Endothelial cell of umbilical vein (primary cell): Measurements from ENCODE around the gene INTS4. TPM values are rescaled to one million over a fixed set of nuclear protein-coding genes. Genes with fewer than 3 reads are reported as not detected.

Experiments used
- BruUV-seq: library from RNA; stranded (reverse); fragments of 400-500 nt; replicated peaks from 2 replicates; lab custom pipeline; 2021; lab: Mats Ljungman, UMichigan
- CTCF ChIA-PET: fragments of 300-600, 350-600 bp; sonication (Branson Sonifier 250); formaldehyde crosslinking; loops from one replicate; lab custom pipeline; 2021; ENCODE audit warnings: antibody characterized with exemption, inconsistent platforms; lab: Charles Lee
- POLR2A ChIA-PET: fragments of 300-600, 350-600 bp; sonication (Branson Sonifier 250); formaldehyde crosslinking; loops from one replicate; lab custom pipeline; 2021; ENCODE audit warnings: antibody characterized with exemption, inconsistent platforms; lab: Charles Lee
- DNase-seq: peaks from one replicate; pipeline ENCODE4 v3.0.0-alpha.2; 2011; ENCODE audit warnings: low read depth, low spot score
- FAIRE-seq: peaks from 2 replicates; lab custom pipeline; 2011; peaks lifted over from hg19 to GRCh38; lab: Jason Lieb, UNC
- H2AFZ ChIP-seq: 2 replicates; pipeline ENCODE4 v1.6.0; 2012; ENCODE audit warnings: low read depth, low read length, control low read depth, inconsistent platforms
- H3K27ac ChIP-seq: 2 replicates; pipeline ENCODE4 v1.5.1; 2011; ENCODE audit warnings: low read depth, mild to moderate bottlenecking, control low read depth, low read length, moderate library complexity; ENCODE audit not compliant: insufficient read depth
- H3K27me3 ChIP-seq, 2 experiments: 2 replicates each; pipeline versions ENCODE4 v1.6.0 to v1.6.1; 2011; ENCODE audit warnings: low read length in 2 of 2, mixed read lengths in 1 of 2; ENCODE audit not compliant: control insufficient read depth in 2 of 2, insufficient read depth in 2 of 2
- H3K36me3 ChIP-seq, 2 experiments: 2 replicates in 1 of 2; 3 replicates in 1 of 2; pipeline ENCODE4 v1.5.1; 2011; ENCODE audit warnings: low read length in 2 of 2, mild to moderate bottlenecking in 1 of 2, moderate library complexity in 1 of 2; ENCODE audit not compliant: control insufficient read depth in 2 of 2, insufficient read depth in 2 of 2; ENCODE audit errors: extremely low read depth in 1 of 2
- H3K4me1 ChIP-seq: 3 replicates; pipeline ENCODE4 v1.5.1; 2011; ENCODE audit warnings: mild to moderate bottlenecking, low read length; ENCODE audit not compliant: control insufficient read depth, insufficient read depth; ENCODE audit errors: extremely low read depth
- H3K4me2 ChIP-seq: 2 replicates; pipeline ENCODE4 v1.6.1; 2011; ENCODE audit warnings: low read length, control low read depth, mixed read lengths; ENCODE audit not compliant: insufficient read depth
- H3K4me3 ChIP-seq, 3 experiments: fragments of 200-600 bp in 1 of 3; sonication (generic), shearing (Covaris generic) in 1 of 3; replicated peaks in 1 of 3; 2 replicates each; pipeline ENCODE4 v1.5.1; 2011 to 2016; ENCODE audit warnings: control low read depth in 3 of 3, low read length in 3 of 3, mild to moderate bottlenecking in 2 of 3, inconsistent platforms in 1 of 3, low read depth in 1 of 3, moderate library complexity in 1 of 3; ENCODE audit not compliant: insufficient read depth in 1 of 3
- H3K79me2 ChIP-seq: 2 replicates; pipeline ENCODE4 v1.6.0; 2012; ENCODE audit warnings: low read length, inconsistent platforms; ENCODE audit not compliant: control insufficient read depth, insufficient read depth
- H3K9ac ChIP-seq: replicated peaks from 2 replicates; pipeline ENCODE3; 2011; ENCODE audit warnings: low read length, control low read depth; ENCODE audit not compliant: insufficient read depth; ENCODE audit errors: extremely low read depth
- H3K9me1 ChIP-seq: replicated peaks from 3 replicates; pipeline ENCODE4 v1.6.0; 2011; ENCODE audit warnings: mild to moderate bottlenecking, low read length; ENCODE audit not compliant: control insufficient read depth, insufficient read depth; ENCODE audit errors: extremely low read depth
- H3K9me3 ChIP-seq: replicated peaks from 2 replicates; pipeline ENCODE4 v1.5.1; 2012; ENCODE audit warnings: low read length, inconsistent platforms; ENCODE audit not compliant: control insufficient read depth, insufficient read depth
- H4K20me1 ChIP-seq: replicated peaks from 2 replicates; pipeline ENCODE3; 2011; ENCODE audit warnings: mild to moderate bottlenecking, low read length; ENCODE audit not compliant: control insufficient read depth, insufficient read depth; ENCODE audit errors: extremely low read depth
- EZH2 ChIP-seq: IDR thresholded peaks from 2 replicates; pipeline ENCODE4 v1.6.1; 2012; ENCODE audit warnings: borderline replicate concordance, low read depth, mild to moderate bottlenecking, moderate library complexity, low read length, inconsistent platforms; ENCODE audit not compliant: severe bottlenecking
- FOS ChIP-seq: IDR thresholded peaks from 2 replicates; pipeline ENCODE4 v1.6.1; 2011; ENCODE audit warnings: mild to moderate bottlenecking, low read length, moderate library complexity, borderline replicate concordance; ENCODE audit not compliant: insufficient read depth
- GATA2 ChIP-seq: IDR thresholded peaks from 2 replicates; pipeline ENCODE4 v1.7.0; 2011; ENCODE audit warnings: low read depth, mild to moderate bottlenecking, moderate library complexity, mixed read lengths, low read length; ENCODE audit not compliant: insufficient read length, insufficient read depth
- JUN ChIP-seq: IDR thresholded peaks from 2 replicates; pipeline ENCODE4 v1.6.1; 2011; ENCODE audit warnings: borderline replicate concordance, low read depth; ENCODE audit not compliant: insufficient read length, insufficient read depth
- MYC ChIP-seq: IDR thresholded peaks from one replicate; pipeline ENCODE4 v1.6.1; 2011; ENCODE audit warnings: mild to moderate bottlenecking, low read depth, low read length
- POLR2A ChIP-seq: IDR thresholded peaks from 2 replicates; pipeline ENCODE4 v1.6.1; 2012; ENCODE audit warnings: low read depth, mild to moderate bottlenecking, control low read depth, low read length
- POLR2AphosphoS5 ChIP-seq: IDR thresholded peaks from 2 replicates; pipeline ENCODE4 v1.6.1; 2012; ENCODE audit warnings: low read depth, mild to moderate bottlenecking, control low read depth, low read length, moderate library complexity; ENCODE audit not compliant: insufficient read depth
- dilution Hi-C: fragments of 300-500 bp; cut with MboI; formaldehyde crosslinking; loops from one replicate; pipeline ENCODE4 v1.15.0; 2019; ENCODE audit warnings: low sequenced_read_pairs; ENCODE audit not compliant: extremely low pct_ligation_motif_present
- intact Hi-C: fragments of 100-400 bp; cut with micrococcal nuclease; formaldehyde crosslinking; loops from one replicate; pipeline ENCODE4 v1.10.0; 2022
- polyA plus RNA-seq, 4 experiments: library from polyadenylated mRNA; depleted of rRNA in 3 of 4; stranded (reverse) in 3 of 4; unstranded in 1 of 4; fragments of >200 nt; gene quantifications; 2 replicates each; pipeline versions ENCODE4 v1.2.1 to v1.2.3, GENCODE V29; 2011 to 2012; ENCODE audit warnings: missing spikeins in 1 of 4
- total RNA-seq: library from RNA; stranded (reverse); gene quantifications from 2 replicates; pipeline ENCODE4 v1.2.3, GENCODE V29; 2021
- TF ChIP-seq, protein P1 (sequence below): IDR thresholded peaks from 2 replicates; pipeline ENCODE4 v1.6.1; 2011; ENCODE audit not compliant: insufficient read depth, insufficient read length
- TF ChIP-seq, protein P2 (sequence below), 2 donors: IDR thresholded peaks; 1 replicate in 1 of 2; 2 replicates in 1 of 2; pipeline ENCODE4 v1.5.1; 2011; ENCODE audit warnings: low read length in 2 of 2, mild to moderate bottlenecking in 2 of 2, moderate library complexity in 2 of 2, control low read depth in 1 of 2, inconsistent platforms in 1 of 2, low read depth in 1 of 2; ENCODE audit not compliant: insufficient read depth in 1 of 2; ENCODE audit errors: extremely low read depth in 1 of 2

Gene INTS4
- total and polyA plus RNA-seq, 2 donors (not counting 3 experiments of a cell fraction or from before 2014, with no cell fraction given) = 29.2 to 37.8 TPM

GRCh38 chr11:78036313-78036712 lies 41.8 kb upstream of the INTS4 start:
- H3K9me1 ChIP-seq = no peaks in the 10 kb centered on the region
- ChIA-PET CTCF (no interaction called here), POLR2A (no interaction called here)
- FAIRE-seq (no peak), DNase-seq (no peak)
- no peak overlapping the region for H3K4me3 ChIP-seq
- no peaks in the 10 kb centered on the region for H3K9me3 ChIP-seq
- dilution Hi-C loops = no loop called here
- H3K4me2 ChIP-seq = no peak overlapping the region
- H4K20me1 ChIP-seq = no peaks in the 10 kb centered on the region
- no peaks in the 10 kb centered on the region for H3K79me2 ChIP-seq
- intact Hi-C loops = no loop called here
- peaks cover 21% of the 10 kb centered on the region for H3K4me1 ChIP-seq
- no peak overlapping the region for H2AFZ ChIP-seq
- no TSS peak for BruUV-seq
- H3K9ac ChIP-seq = no peak overlapping the region
- TF ChIP-seq, protein P1, sequence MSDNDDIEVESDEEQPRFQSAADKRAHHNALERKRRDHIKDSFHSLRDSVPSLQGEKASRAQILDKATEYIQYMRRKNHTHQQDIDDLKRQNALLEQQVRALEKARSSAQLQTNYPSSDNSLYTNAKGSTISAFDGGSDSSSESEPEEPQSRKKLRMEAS = no peak
- TF ChIP-seq JUN = no peak
- no peak for TF ChIP-seq POLR2AphosphoS5
- no peak for TF ChIP-seq MYC
- no peak for TF ChIP-seq FOS
- no peak for TF ChIP-seq GATA2
- TF ChIP-seq, protein P2, sequence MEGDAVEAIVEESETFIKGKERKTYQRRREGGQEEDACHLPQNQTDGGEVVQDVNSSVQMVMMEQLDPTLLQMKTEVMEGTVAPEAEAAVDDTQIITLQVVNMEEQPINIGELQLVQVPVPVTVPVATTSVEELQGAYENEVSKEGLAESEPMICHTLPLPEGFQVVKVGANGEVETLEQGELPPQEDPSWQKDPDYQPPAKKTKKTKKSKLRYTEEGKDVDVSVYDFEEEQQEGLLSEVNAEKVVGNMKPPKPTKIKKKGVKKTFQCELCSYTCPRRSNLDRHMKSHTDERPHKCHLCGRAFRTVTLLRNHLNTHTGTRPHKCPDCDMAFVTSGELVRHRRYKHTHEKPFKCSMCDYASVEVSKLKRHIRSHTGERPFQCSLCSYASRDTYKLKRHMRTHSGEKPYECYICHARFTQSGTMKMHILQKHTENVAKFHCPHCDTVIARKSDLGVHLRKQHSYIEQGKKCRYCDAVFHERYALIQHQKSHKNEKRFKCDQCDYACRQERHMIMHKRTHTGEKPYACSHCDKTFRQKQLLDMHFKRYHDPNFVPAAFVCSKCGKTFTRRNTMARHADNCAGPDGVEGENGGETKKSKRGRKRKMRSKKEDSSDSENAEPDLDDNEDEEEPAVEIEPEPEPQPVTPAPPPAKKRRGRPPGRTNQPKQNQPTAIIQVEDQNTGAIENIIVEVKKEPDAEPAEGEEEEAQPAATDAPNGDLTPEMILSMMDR (IDR thresholded peaks at IDR 0.05; ENCODE audit: extremely low read depth in 1 of 2, insufficient read depth in 1 of 2, low read depth in 1 of 2, low read length in 2 of 2) = no peak
- no peak for TF ChIP-seq EZH2
- no peak for TF ChIP-seq POLR2A
- H3K27me3 ChIP-seq = no peaks in the 10 kb centered on the region
- H3K27ac ChIP-seq = no peak overlapping the region
- H3K36me3 ChIP-seq = no peaks in the 10 kb centered on the region
